NCI-H460 (cell line): ENCODE results near the gene ACSL4. TPM values are rescaled to one million over a fixed set of nuclear protein-coding genes. Genes with fewer than 3 reads are reported as not detected.
"Not testable (repeated sequence)": the region's sequence is repeated elsewhere in the genome, so short reads cannot be mapped to it uniquely, and the experiment has no call there.

ENCODE experiments used
- DNase-seq: peaks from one replicate; pipeline ENCODE4 v3.0.0-alpha.2; 2016; ENCODE audit warnings: low read depth; ENCODE audit errors: extremely low read depth
- polyA plus RNA-seq: library from polyadenylated mRNA; depleted of rRNA; stranded (reverse); fragments of >200 nt; gene quantifications from 2 replicates; pipeline ENCODE4 v1.2.3, GENCODE V29; 2014; cell fraction: nucleus; rRNA removed
- total RNA-seq: library from RNA; depleted of rRNA; stranded (reverse); fragments of >200 nt; shearing (Covaris generic); gene quantifications from 2 replicates; pipeline ENCODE4 v1.2.3, GENCODE V29; 2014; rRNA removed

ACSL4 gene
- total RNA-seq: 58.4 and 64.4 TPM in 2 replicates
- 38.4 and 57.9 TPM in 2 replicates for polyA plus RNA-seq

DNA sequence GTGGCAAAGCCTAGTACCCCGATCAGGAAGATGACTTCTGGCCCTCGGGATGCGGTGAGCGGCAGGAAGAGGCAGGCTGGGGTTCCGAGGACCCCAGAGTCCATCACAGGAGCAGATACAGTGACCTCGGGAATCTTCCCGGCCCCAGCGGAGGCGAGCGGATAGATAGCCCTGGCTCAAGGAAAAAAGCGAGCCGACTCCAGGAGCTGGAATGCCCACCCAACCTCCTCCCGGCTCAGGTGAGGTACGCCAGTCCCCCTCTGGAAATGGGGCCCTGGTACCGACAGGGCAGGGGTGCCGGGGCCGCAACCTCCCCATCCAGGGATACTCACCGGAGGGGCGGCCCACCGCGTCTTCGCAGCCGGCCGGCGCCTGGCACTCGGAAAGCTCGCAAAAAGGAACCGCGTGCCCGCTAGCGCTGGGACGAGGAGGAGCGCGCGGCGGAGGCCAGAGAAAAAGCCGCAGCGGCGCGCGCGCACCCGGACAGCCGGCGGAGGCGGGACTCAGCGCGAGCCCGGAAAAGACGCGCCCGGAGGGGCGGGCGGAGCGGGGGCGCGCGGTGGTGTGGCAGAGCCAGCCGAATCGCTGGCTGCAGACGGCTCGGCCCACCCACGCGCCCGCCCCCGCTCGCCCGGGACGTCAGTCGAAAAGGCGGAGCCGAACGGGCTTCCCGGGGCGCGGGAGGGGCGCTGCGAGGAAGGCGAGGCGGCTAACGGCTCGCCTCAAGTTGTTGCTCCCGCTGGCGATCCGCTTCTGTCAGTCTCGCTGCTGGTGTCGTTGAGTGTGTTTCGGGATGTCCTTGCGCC lies at the start of gene ACSL4:
Gene ACSL4, minus strand, starts transcription at position 451 of the 806 bp plus-strand sequence. CDS start 49,894 bp downstream, outside the sequence.
- peak; percentile 80 for DNase-seq

- no peak for DNase-seq
Measured at GRCh38 chrX:109777749-109778148, 44.7 kb upstream of the ACSL4 start.

- no peak for DNase-seq
Measured at GRCh38 chrX:109776986-109777385, 43.9 kb upstream of the ACSL4 start.

GRCh38 chrX:109776432-109776831 lies 43.4 kb upstream of the ACSL4 start:
- no peak for DNase-seq

GRCh38 chrX:109775386-109775785 lies 42.3 kb upstream of the ACSL4 start:
- no peak for DNase-seq

DNA sequence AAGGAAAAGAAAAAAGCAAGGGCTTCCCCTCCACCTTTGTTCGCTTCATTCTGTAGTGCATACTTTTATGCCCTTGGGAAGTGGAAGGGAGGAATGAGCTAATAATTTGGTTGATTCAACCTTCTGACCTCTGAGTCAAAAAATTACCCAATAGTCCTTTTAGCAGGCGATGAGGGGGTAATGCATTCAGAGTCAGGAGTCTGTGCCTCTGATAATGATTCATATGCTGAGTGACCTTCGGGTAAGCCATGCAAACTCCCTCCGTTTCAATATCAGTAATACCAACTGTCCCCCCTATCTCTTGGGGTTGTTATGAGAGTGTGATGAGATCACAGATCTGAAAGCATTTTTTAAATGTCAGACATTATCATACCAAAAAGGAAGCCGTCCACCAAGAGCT lies 41.6 kb upstream of the ACSL4 start:
- no peak for DNase-seq

DNA sequence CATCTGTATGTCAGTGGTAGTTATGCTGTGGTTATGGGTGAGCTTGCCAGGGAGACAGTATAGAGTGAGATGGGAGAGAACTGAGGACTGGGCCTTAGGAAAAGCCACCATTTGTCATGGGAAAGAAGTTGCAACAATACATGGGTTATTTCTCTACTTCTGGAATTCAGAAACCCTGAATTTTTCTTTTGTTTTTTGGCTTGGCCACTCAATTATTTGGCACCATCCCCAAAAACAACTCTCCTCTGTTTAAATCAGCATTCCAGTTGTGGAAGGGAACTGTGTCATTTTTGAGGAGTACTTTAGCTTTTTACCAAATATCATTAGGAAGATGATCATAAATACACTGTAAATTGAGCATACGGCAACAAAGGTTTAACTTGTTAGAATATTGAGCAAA lies 41.1 kb upstream of the ACSL4 start:
- DNase-seq: no peak

- DNase-seq: no peak
Measured at GRCh38 chrX:109773374-109773773, 40.3 kb upstream of the ACSL4 start.

GRCh38 chrX:109770780-109771179 lies 37.7 kb upstream of the ACSL4 start:
- DNase-seq: no peak

- no peak for DNase-seq
Measured at GRCh38 chrX:109760922-109761250, 27.8 kb upstream of the ACSL4 start.

GRCh38 chrX:109760209-109760921 lies 27.3 kb upstream of the ACSL4 start:
- no peak for DNase-seq

DNA sequence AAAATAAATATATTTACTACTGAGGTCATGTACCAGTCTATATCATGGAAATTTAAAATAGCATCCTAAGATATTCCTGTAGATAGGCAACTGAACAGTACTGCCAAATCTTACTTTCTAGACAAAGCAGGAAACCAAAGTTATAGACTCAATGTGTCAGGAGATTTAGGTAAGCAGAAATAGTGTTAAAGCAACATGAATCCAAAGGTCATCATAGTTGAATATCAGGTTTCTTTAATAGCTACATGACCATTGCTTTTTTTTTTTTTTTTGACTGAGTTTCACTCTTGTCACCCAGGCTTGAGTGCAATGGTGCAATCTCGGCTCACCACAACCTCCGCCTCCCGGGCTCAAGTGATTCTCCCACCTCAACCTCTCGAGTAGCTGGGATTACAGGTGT lies 20.2 kb upstream of the ACSL4 start:
- no peak for DNase-seq

- no peak for DNase-seq
Measured at GRCh38 chrX:109751698-109752097, 18.6 kb upstream of the ACSL4 start.

- no peak for DNase-seq
Measured at GRCh38 chrX:109749207-109749606, 16.1 kb upstream of the ACSL4 start.

DNA sequence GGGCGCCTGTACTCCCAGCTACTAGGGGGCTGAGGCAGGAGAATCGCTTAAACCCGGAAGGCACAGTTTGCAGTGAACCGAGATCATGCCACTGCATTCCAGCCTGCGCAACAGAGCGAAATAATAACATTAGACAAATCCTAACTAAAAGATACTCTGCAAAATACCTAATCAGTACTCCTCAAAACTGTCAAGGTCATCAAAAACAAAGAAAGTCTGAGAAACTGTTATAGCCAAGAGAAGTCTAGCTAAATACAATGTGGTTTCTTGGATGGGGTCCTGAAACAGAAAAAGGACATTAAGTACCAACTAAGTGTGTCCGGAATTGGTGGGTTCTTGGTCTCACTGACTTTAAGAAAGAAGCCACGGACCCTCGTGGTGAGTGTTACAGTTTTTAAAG lies 14.6 kb upstream of the ACSL4 start:
- DNase-seq: no peak

GRCh38 chrX:109742722-109743121 lies 9.7 kb upstream of the ACSL4 start:
- DNase-seq: no peak

DNA sequence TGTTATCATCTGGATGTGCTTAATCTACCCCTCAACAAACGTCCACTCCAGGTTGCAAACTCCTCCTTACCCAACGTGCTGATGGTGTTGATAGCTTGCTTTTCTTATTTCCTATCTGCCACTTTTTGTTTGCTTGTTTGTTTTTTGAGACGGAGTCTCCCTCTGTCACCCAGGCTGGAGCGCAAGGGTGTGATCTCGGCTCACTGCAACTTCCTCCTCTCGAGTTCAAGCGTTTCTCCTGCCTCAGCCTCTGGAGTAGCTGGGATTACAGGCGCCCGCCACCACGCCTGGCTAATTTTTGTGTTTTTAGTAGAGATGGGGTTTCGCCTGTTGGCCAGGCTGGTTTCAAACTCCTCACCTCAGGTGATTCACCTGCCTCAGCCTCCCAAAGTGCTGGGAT lies 7.8 kb upstream of the ACSL4 start:
- DNase-seq: not testable (repeated sequence)

- no peak for DNase-seq
Measured at GRCh38 chrX:109740433-109740809, 7.4 kb upstream of the ACSL4 start.

- peak; percentile 56 for DNase-seq
Measured at GRCh38 chrX:109739625-109740432, 6.8 kb upstream of the ACSL4 start.

- DNase-seq: no peak
Measured at GRCh38 chrX:109735202-109735744, 2.2 kb upstream of the ACSL4 start.

DNA sequence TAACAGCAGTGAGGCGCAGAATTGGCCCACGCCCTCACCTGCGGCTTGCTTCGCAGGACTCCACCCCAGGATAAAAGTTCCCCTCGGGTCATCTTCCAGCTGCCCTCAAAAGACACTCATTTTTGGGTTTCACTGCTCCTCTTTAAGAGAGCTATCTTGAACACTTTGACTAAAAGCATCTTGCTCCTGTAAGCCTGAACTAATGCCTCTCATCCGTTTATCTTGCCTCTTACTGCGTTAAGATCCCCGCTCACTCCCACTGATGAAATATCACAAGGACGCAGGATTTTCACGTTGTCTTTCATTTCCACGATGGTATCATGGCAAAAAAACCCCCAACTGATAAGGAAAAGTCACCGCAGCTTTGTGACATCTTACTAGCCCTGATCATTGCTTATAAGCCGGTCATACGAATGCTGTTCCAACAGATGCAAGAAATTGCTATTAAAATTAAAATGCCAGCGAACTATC lies 591 bp upstream of the ACSL4 start:
- no peak for DNase-seq
